Stimulated activated CD8-positive, alpha-beta memory T cell treated with anti-CD3 and anti-CD28 coated beads, Interleukin-2, amount 100 ng/mL, for 1 hour (primary cell): Measurements from ENCODE around the gene OGFOD1.
"Not testable (repeated sequence)": the region's sequence is repeated elsewhere in the genome, so short reads cannot be mapped to it uniquely, and the experiment has no call there.

Experiments
- DNase-seq, 2 donors: peaks; one replicate each; pipeline ENCODE4 v3.0.0-alpha.2; 2020; ENCODE audit warnings: low read depth in 2 of 2

The OGFOD1 gene

GRCh38 chr16:56479469-56479868 is 28.1 kb downstream of the OGFOD1 start:
- no peak for DNase-seq

GRCh38 chr16:56480776-56481467 is 29.6 kb downstream of the OGFOD1 start:
- no peak for DNase-seq

- DNase-seq, result no peak
Measured at GRCh38 chr16:56481468-56482122, 30.2 kb downstream of the OGFOD1 start.

- no peak for DNase-seq
Measured at GRCh38 chr16:56482683-56483236, 31.4 kb downstream of the OGFOD1 start.

- no peak for DNase-seq
Measured at GRCh38 chr16:56483394-56483793, 32.0 kb downstream of the OGFOD1 start.

GRCh38 chr16:56488035-56488434 is 36.7 kb downstream of the OGFOD1 start:
- no peak for DNase-seq

- DNase-seq, result not testable (repeated sequence)
Measured at GRCh38 chr16:56488868-56489267, 37.5 kb downstream of the OGFOD1 start.

- no peak for DNase-seq
Measured at GRCh38 chr16:56491657-56492261, 40.4 kb downstream of the OGFOD1 start.

GRCh38 chr16:56493126-56493525 is 41.8 kb downstream of the OGFOD1 start:
- DNase-seq, result no peak

GRCh38 chr16:56493815-56494214 is 42.5 kb downstream of the OGFOD1 start:
- DNase-seq, result no peak

GRCh38 chr16:56505181-56505580 is 53.8 kb downstream of the OGFOD1 start:
- no peak for DNase-seq

GRCh38 chr16:56506941-56507340 is 55.6 kb downstream of the OGFOD1 start:
- no peak for DNase-seq

GRCh38 chr16:56510544-56510943 is 59.2 kb downstream of the OGFOD1 start:
- DNase-seq, result no peak

- DNase-seq, result no peak
Measured at GRCh38 chr16:56512025-56512424, 60.7 kb downstream of the OGFOD1 start.

- no peak for DNase-seq
Measured at GRCh38 chr16:56513091-56513490, 61.7 kb downstream of the OGFOD1 start.

GRCh38 chr16:56513972-56514371 is 62.6 kb downstream of the OGFOD1 start:
- DNase-seq, result peak; percentile 12 to 15

GRCh38 chr16:56514845-56515244 is 63.5 kb downstream of the OGFOD1 start:
- DNase-seq, result no peak

- DNase-seq, result no peak
Measured at GRCh38 chr16:56515665-56516064, 64.3 kb downstream of the OGFOD1 start.

- no peak for DNase-seq
Measured at GRCh38 chr16:56517206-56517605, 65.9 kb downstream of the OGFOD1 start.

GRCh38 chr16:56518425-56518824 is 67.1 kb downstream of the OGFOD1 start:
- DNase-seq, result no peak

GRCh38 chr16:56519459-56520250 is 68.3 kb downstream of the OGFOD1 start, which contains the start of gene BBS2:
Gene BBS2 (minus strand): TSS chr16:56520024. CDS start chr16:56519862, 162 bp downstream.
- DNase-seq, result peak; percentile 84

GRCh38 chr16:56520251-56520577 is 68.9 kb downstream of the OGFOD1 start:
- DNase-seq, result no peak
